HG03558 (cell line): ENCODE data around the gene LAMA2.

Source experiments
- ATAC-seq: cut with Tn5 transposase; IDR thresholded peaks from one replicate; pipeline ENCODE4 v1.9.1; 2021; ENCODE audit warnings: moderate number of reproducible peaks; ENCODE audit not compliant: unreplicated experiment; ENCODE audit errors: extremely low read depth

The LAMA2 gene

GRCh38 chr6:129203190-129203900 lies 320.4 kb downstream of the LAMA2 start:
- ATAC-seq, result no peak

GRCh38 chr6:129206821-129207220 lies 323.9 kb downstream of the LAMA2 start:
- ATAC-seq, result no peak

GRCh38 chr6:129207832-129208231 lies 324.9 kb downstream of the LAMA2 start:
- no peak for ATAC-seq

GRCh38 chr6:129208415-129209034 lies 325.6 kb downstream of the LAMA2 start:
- ATAC-seq, result no peak

- ATAC-seq, result no peak
Observed at GRCh38 chr6:129209355-129209754, 326.4 kb downstream of the LAMA2 start.

- no peak for ATAC-seq
Observed at GRCh38 chr6:129210684-129211083, 327.7 kb downstream of the LAMA2 start.

- ATAC-seq, result no peak
Observed at GRCh38 chr6:129211626-129212025, 328.7 kb downstream of the LAMA2 start.

- ATAC-seq, result no peak
Observed at GRCh38 chr6:129212081-129212480, 329.1 kb downstream of the LAMA2 start.

GRCh38 chr6:129215246-129215645 lies 332.3 kb downstream of the LAMA2 start:
- ATAC-seq, result no peak

GRCh38 chr6:129215916-129216520 lies 333.1 kb downstream of the LAMA2 start:
- no peak for ATAC-seq

- ATAC-seq, result no peak
Observed at GRCh38 chr6:129217701-129218100, 334.8 kb downstream of the LAMA2 start.

GRCh38 chr6:129233458-129234134 lies 350.7 kb downstream of the LAMA2 start:
- no peak for ATAC-seq

GRCh38 chr6:129235167-129236000 lies 352.4 kb downstream of the LAMA2 start:
- no peak for ATAC-seq

GRCh38 chr6:129236001-129236517 lies 353.1 kb downstream of the LAMA2 start:
- ATAC-seq, result peak; percentile 74

- no peak for ATAC-seq
Observed at GRCh38 chr6:129238991-129239390, 356.1 kb downstream of the LAMA2 start.

GRCh38 chr6:129239825-129240491 lies 357.0 kb downstream of the LAMA2 start:
- ATAC-seq, result no peak

- ATAC-seq, result no peak
Observed at GRCh38 chr6:129240492-129240853, 357.5 kb downstream of the LAMA2 start.

GRCh38 chr6:129242546-129242945 lies 359.6 kb downstream of the LAMA2 start:
- no peak for ATAC-seq

GRCh38 chr6:129243377-129243776 lies 360.4 kb downstream of the LAMA2 start:
- ATAC-seq, result no peak

- no peak for ATAC-seq
Observed at GRCh38 chr6:129248946-129249345, 366.0 kb downstream of the LAMA2 start.
